RCC 7860 (cell line): Measurements from ENCODE around the gene STK10.

Experiments
- DNase-seq: peaks from one replicate; pipeline ENCODE4 v3.0.0-alpha.2; 2015; ENCODE audit warnings: low spot score
- FAIRE-seq: peaks from 2 replicates; lab custom pipeline; 2012; peaks lifted over from hg19 to GRCh38; lab: Jason Lieb, UNC

STK10 gene

GRCh38 chr5:172144931-172145869 is 42.8 kb downstream of the STK10 start:
- DNase-seq, result no peak
- no peak for FAIRE-seq

GRCh38 chr5:172144291-172144815 is 43.7 kb downstream of the STK10 start:
- DNase-seq (no peak), FAIRE-seq (no peak)

GRCh38 chr5:172143875-172144274 is 44.1 kb downstream of the STK10 start:
- DNase-seq (no peak), FAIRE-seq (no peak)

DNA sequence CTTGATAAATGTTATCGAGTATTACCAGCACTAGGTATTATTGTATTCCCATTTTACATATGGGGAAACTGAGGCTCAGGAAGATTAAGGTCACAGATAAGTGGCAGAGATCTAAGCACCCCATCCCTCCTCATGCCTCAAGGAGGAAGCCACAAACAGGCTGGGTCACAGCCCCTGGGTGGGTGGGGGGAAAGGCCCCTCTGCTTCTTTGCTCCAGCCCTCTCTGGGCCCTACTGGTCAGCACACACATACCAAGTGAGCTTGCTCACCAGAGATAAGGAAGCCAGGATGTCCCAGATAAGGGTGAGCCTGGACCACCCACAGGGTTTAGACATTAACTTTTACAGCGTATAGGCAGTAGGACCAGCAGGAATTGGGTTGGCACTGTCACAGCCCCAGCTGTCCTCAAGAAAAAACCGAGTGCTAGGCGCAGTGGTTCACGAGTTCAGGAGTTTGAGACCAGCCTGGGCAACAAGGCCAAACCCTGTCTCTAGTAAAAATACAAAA is 45.3 kb downstream of the STK10 start:
- DNase-seq (peak; percentile 69), FAIRE-seq (no peak)

DNA sequence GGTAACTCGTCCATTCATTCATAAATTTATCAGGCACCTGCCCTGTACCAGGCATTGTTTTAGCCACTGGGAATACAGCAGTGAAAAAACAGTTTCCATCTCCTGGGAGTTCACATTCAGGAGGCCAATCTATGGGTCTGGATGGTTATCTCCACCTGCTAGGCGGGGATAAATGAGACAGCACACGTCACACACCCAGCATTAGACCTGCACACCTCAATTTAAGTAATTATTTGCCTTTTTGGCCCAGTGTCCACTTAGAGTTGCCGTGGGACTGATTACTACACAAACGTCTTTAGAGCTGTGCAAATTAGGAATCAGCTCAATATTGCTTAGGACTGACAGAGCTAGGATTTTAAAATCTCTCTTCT is 46.1 kb downstream of the STK10 start:
- FAIRE-seq (no peak), DNase-seq (no peak)

DNA sequence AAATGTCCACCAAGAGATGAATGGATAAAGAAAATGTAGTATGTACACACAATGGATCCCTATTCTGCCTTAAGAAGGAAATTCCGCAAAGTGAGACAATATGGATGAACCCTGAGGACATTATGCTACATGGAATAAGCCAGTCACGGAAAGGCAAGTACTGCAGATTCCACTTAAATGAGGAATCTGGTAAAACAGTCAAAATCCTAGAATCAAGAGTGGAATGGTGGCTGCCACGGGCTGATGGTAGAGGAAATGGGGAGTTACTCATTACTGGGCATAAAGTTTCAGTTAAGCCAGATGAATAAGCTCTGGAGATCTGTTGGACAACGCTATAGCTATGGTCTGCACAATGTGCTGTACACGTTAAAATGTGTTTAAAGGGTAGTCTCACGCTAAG is 47.2 kb downstream of the STK10 start:
- no peak for DNase-seq
- no peak for FAIRE-seq

- FAIRE-seq, result no peak
- DNase-seq, result no peak
Observed at GRCh38 chr5:172140120-172140519, 47.9 kb downstream of the STK10 start.

- FAIRE-seq, result no peak
- no peak for DNase-seq
Observed at GRCh38 chr5:172137046-172137445, 51.0 kb downstream of the STK10 start.

GRCh38 chr5:172133359-172134029 is 54.5 kb downstream of the STK10 start:
- DNase-seq, result peak; percentile 95
- peak; percentile 90 for FAIRE-seq

GRCh38 chr5:172131690-172132089 is 56.3 kb downstream of the STK10 start:
- no peak for FAIRE-seq
- DNase-seq, result no peak

GRCh38 chr5:172129256-172129910 is 58.6 kb downstream of the STK10 start:
- DNase-seq, result no peak
- no peak for FAIRE-seq

DNA sequence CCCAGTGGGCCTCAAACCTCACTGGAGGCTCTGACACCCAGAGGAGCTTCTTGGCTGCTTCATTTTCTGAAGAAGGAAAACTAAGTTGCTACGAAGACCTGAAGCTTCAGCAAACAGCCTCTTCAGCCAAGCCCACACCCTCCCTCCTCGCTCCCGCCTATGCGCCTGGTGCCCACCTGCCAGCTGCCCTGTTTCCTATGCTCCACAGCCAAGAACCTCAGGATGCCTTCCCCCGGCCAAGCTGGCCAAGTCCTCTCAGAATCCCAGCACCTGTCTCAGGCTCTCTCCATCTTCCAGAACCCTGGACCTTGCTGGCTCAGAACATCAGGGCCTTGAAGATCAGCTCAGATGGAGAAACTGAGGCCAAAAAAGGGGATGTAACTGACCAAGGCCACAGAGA is 60.4 kb downstream of the STK10 start:
- FAIRE-seq (no peak), DNase-seq (no peak)

- DNase-seq, result peak; percentile 19
- FAIRE-seq, result no peak
Observed at GRCh38 chr5:172123269-172123692, 64.7 kb downstream of the STK10 start.

DNA sequence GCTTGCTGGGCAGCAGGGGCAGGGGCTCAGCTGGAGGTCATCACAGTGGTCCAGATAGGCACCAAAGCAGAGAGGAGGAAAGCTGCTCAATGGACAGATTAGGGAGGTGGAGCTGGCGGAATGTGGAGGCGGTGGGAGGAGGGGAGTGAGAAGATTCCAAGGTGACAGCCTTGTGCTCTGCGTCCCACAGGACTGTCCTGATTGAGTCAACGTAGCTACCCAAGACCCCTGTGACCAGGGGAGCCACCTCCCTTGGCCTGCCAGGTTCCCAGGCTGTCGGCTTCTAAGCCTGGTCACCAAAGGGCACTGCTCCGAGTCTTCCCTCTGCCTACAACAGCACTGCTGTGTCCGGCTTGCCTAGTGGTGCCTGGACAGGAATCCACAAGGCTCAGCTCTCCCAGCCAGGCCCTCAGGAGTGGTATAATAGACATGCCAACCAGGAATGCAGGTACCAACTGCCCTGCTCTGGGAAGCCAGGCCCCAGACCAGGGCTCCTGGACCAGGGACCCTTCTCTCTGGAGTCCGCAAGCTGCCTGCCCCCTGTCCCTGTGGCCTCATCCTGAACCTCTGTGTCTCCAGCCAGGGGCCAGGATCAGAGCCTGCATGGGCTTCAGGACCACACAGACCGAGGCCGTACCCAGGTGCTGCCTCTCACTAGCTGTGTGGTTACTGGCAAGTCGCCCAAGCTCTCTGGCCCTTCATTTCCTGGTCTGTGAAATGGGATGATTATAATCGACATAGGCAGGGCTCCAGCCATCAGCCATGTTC is 67.9 kb downstream of the STK10 start:
- FAIRE-seq (no peak), DNase-seq (no peak)

DNA sequence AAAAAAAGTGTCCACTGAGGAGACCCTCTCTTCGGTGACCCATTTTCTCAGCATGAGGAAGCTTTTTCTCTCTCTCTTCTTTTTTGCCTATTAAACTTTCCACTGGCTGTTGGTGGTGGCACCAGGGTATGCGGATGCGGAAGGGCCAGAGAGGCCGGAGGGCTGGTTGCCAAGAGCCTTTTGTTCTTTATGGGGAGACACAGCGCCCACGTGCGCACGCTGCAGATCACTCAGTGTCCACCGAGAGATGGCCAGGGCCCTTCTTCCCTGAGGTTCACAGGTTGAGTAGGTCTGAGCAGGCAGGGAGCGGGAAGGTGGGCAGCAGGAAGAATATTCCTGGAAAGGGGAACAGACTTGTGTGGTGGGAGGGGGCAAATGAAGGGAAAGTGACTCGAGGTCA is 69.1 kb downstream of the STK10 start:
- FAIRE-seq, result no peak
- DNase-seq, result no peak

DNA sequence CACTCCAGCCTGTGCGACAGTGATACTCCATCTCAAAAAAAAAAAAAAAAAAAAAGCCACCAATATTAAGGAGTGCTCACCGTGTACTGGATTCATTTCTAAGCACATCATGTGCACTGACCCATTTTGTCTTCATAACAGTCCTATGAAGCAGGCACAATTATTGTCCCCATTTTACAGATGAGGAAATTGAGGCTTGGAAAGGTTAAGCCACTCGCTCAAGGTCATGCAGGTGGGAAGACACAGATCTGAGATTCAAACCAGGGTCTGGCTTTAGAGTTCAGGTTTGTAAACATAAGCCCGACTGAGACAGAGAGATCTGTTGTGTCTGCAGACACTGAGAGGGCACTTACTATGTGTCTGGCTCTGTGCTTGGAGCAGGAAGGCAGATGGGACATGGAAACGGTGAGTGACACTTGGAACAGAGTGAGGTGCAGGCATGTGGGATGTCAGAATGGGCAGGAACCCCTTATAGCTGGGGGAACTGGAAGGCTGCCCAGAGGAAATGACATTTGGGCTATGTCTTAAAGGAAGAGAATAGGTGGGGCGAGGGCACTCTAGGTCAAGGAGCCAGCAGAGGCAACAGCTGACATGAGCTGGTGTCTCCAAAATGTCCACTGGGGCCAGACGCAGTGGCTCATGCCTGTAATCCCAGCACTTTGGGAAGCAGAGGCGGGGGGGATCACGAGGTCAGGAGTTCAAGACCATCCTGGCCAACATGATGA is 69.9 kb downstream of the STK10 start:
- FAIRE-seq (no peak), DNase-seq (no peak)

- FAIRE-seq, result no peak
- no peak for DNase-seq
Observed at GRCh38 chr5:172115541-172115982, 72.5 kb downstream of the STK10 start.

- no peak for FAIRE-seq
- no peak for DNase-seq
Observed at GRCh38 chr5:172114875-172115422, 73.1 kb downstream of the STK10 start.

GRCh38 chr5:172113036-172113435 is 75.0 kb downstream of the STK10 start:
- FAIRE-seq (no peak), DNase-seq (no peak)
